ENCODE results near the gene KLK8. TPM values are rescaled to one million over a fixed set of nuclear protein-coding genes. Genes with fewer than 3 reads are reported as not detected.

KLK8 gene
- total and polyA plus RNA-seq, 2 experiments from 2014 or later: 4.9 to 14.6 TPM

- peaks cover 32% of the 10 kb centered on the region for H3K27me3 ChIP-seq (ENCODE audit: insufficient read depth)
Observed at GRCh38 chr19:51015691-51016267, 14.4 kb upstream of the KLK8 start.

GRCh38 chr19:51014242-51014641, 12.8 kb upstream of the KLK8 start:
- H4K20me1 ChIP-seq (replicated peaks; ENCODE audit: insufficient read depth): no peaks in the 10 kb centered on the region
- H3K4me3 ChIP-seq: no peak overlapping the region
- no peaks in the 10 kb centered on the region for H3F3A ChIP-seq (replicated peaks; ENCODE audit: low read depth)
- H3K27ac Mint-ChIP-seq: no peak overlapping the region
- no peaks in the 10 kb centered on the region for H3K4me1 ChIP-seq (ENCODE audit: insufficient read depth)
- ATAC-seq (no peak), DNase-seq (ENCODE audit: low spot score) (no peak)
- H3K4me3 Mint-ChIP-seq: no peak overlapping the region
- no peak overlapping the region for H3K27ac ChIP-seq (ENCODE audit: low read depth)
- peaks cover 30% of the 10 kb centered on the region for H3K27me3 Mint-ChIP-seq (ENCODE audit: insufficient read depth, low read depth, poor library complexity)
- no peak overlapping the region for H2AFZ ChIP-seq
- no peaks in the 10 kb centered on the region for H3K36me3 ChIP-seq (ENCODE audit: insufficient read depth)
- H3K9me3 Mint-ChIP-seq: peaks cover 10% of the 10 kb centered on the region
- no peaks in the 10 kb centered on the region for H3K79me2 ChIP-seq (replicated peaks; ENCODE audit: insufficient read depth)
- no peak overlapping the region for H3K4me2 ChIP-seq
- H3K27me3 ChIP-seq (ENCODE audit: insufficient read depth): peaks cover 24% of the 10 kb centered on the region
- H3K4me1 Mint-ChIP-seq: peaks cover 3% of the 10 kb centered on the region; the same call in 2 of the 3 replicates
- no peaks in the 10 kb centered on the region for H3K9me2 ChIP-seq (ENCODE audit: insufficient read depth)
- H3K36me3 Mint-ChIP-seq (ENCODE audit: low read depth): peaks cover 3% of the 10 kb centered on the region; the same call in 1 of the 3 replicates
- no peak for TF ChIP-seq POLR2AphosphoS5 (IDR thresholded peaks at IDR 0.05; ENCODE audit: low read depth)
- TF ChIP-seq ZNF114 (CRISPR knock-in tag; IDR thresholded peaks at IDR 0.05): no peak
- no peak for TF ChIP-seq CTCF (conservative IDR thresholded peaks at IDR 0.05; ENCODE audit: low read depth in 2 of 2)
- no peak for TF ChIP-seq ZNF462 (CRISPR knock-in tag; IDR thresholded peaks at IDR 0.05)
- TF ChIP-seq ZNF331 (CRISPR knock-in tag; IDR thresholded peaks at IDR 0.05; ENCODE audit: low read depth): no peak
- no peak for TF ChIP-seq REST (IDR thresholded peaks at IDR 0.05; ENCODE audit: unreplicated experiment)
- TF ChIP-seq NANOG (IDR thresholded peaks at IDR 0.05; ENCODE audit: borderline replicate concordance): no peak
- no peak for TF ChIP-seq EZH2 (IDR thresholded peaks at IDR 0.05; ENCODE audit: low read depth, unreplicated experiment)

More at GRCh38 chr19:51015691-51016267, 14.4 kb upstream of the KLK8 start:
- no peak overlapping the region for H3K27ac Mint-ChIP-seq
- no peaks in the 10 kb centered on the region for H3K9me2 ChIP-seq (ENCODE audit: insufficient read depth)
- no peaks in the 10 kb centered on the region for H3K36me3 ChIP-seq (ENCODE audit: insufficient read depth)
- no peaks in the 10 kb centered on the region for H3K79me2 ChIP-seq (replicated peaks; ENCODE audit: insufficient read depth)
- no peak for TF ChIP-seq EZH2phosphoT487 (IDR thresholded peaks at IDR 0.05; ENCODE audit: unreplicated experiment)
- TF ChIP-seq POLR2AphosphoS5 (IDR thresholded peaks at IDR 0.05; ENCODE audit: low read depth): no peak
- ATAC-seq: no peak
- peak overlapping the region; percentile 52; the same call in 2 of the 3 replicates for H3K4me3 Mint-ChIP-seq
- H3K4me3 ChIP-seq: no peak overlapping the region
- H3K27me3 Mint-ChIP-seq (ENCODE audit: insufficient read depth, low read depth, poor library complexity): peaks cover 32% of the 10 kb centered on the region
- no peak overlapping the region for H3K4me2 ChIP-seq
- no peak for DNase-seq (ENCODE audit: low spot score)
- no peaks in the 10 kb centered on the region; the same call in 1 of the 2 replicates for H3K4me1 ChIP-seq (ENCODE audit: insufficient read depth)
- peaks cover 7% of the 10 kb centered on the region for H3K4me1 Mint-ChIP-seq
- peaks cover 3% of the 10 kb centered on the region; the same call in 1 of the 3 replicates for H3K36me3 Mint-ChIP-seq (ENCODE audit: low read depth)
- H4K20me1 ChIP-seq (replicated peaks; ENCODE audit: insufficient read depth): no peaks in the 10 kb centered on the region
- no peak overlapping the region for H2AFZ ChIP-seq
- H3K9me3 Mint-ChIP-seq: peaks cover 10% of the 10 kb centered on the region
- no peaks in the 10 kb centered on the region for H3F3A ChIP-seq (replicated peaks; ENCODE audit: low read depth)
- no peak overlapping the region for H3K27ac ChIP-seq (ENCODE audit: low read depth)

All from GM23338 (cell line).